ENCODE results near the gene GXYLT2. TPM values are rescaled to one million over a fixed set of nuclear protein-coding genes. Genes with fewer than 3 reads are reported as not detected.

GXYLT2 gene
- total and polyA plus RNA-seq, 2 donors (not counting 1 experiment from before 2014, with no cell fraction given), result 6.6 to 25.9 TPM

- no peak overlapping the region for H3K4me2 ChIP-seq (ENCODE audit: extremely low read depth, insufficient read depth, low read length)
- H3K4me3 ChIP-seq (replicated peaks in 1 of 4; ENCODE audit: control extremely low read depth in 1 of 4, insufficient read depth in 1 of 4, low read depth in 3 of 4, low read length in 4 of 4), result no peak overlapping the region
- no peaks in the 10 kb centered on the region for H3K79me2 ChIP-seq (ENCODE audit: control insufficient read depth, insufficient read depth, low read length)
- H3K4me1 ChIP-seq (ENCODE audit: control insufficient read depth, extremely low read depth, insufficient read depth, low read length), result no peaks in the 10 kb centered on the region
- H3K27ac ChIP-seq (ENCODE audit: insufficient read depth, low read length), result no peak overlapping the region
- H3K36me3 ChIP-seq (ENCODE audit: control insufficient read depth, insufficient read depth, low read length), result no peaks in the 10 kb centered on the region
- TF ChIP-seq CTCF (conservative IDR thresholded peaks at IDR 0.05 in 1 of 2, IDR thresholded peaks at IDR 0.05 in 1 of 2; ENCODE audit: low read depth in 1 of 2, low read length in 2 of 2) (no peak), EZH2 (IDR thresholded peaks at IDR 0.05; ENCODE audit: low read length, missing control alignments) (no peak)
- H3K9me3 ChIP-seq (ENCODE audit: control insufficient read depth, insufficient read depth, low read depth, low read length), result no peaks in the 10 kb centered on the region
- H3K9ac ChIP-seq (ENCODE audit: insufficient read depth, low read length), result no peak overlapping the region
- no peaks in the 10 kb centered on the region for H3K27me3 ChIP-seq (ENCODE audit: control insufficient read depth, insufficient read depth, low read length)
- DNase-seq (ENCODE audit: low read depth in 2 of 2), result no peak
- H4K20me1 ChIP-seq (ENCODE audit: control insufficient read depth, extremely low read depth, insufficient read depth, low read length), result no peaks in the 10 kb centered on the region
- H2AFZ ChIP-seq (ENCODE audit: low read length), result no peak overlapping the region
Observed at GRCh38 chr3:72968266-72968664, 80.4 kb downstream of the GXYLT2 start.

- Histone ChIP-seq H3K4me3 (replicated peaks in 1 of 4; ENCODE audit: control extremely low read depth in 1 of 4, insufficient read depth in 1 of 4, low read depth in 3 of 4, low read length in 4 of 4) (no peak overlapping the region), H3K27ac (ENCODE audit: insufficient read depth, low read length) (no peak overlapping the region), H3K27me3 (ENCODE audit: control insufficient read depth, insufficient read depth, low read length) (no peaks in the 10 kb centered on the region), H3K36me3 (ENCODE audit: control insufficient read depth, insufficient read depth, low read length) (no peaks in the 10 kb centered on the region), H4K20me1 (ENCODE audit: control insufficient read depth, extremely low read depth, insufficient read depth, low read length) (no peaks in the 10 kb centered on the region), H3K9me3 (ENCODE audit: control insufficient read depth, insufficient read depth, low read depth, low read length) (no peaks in the 10 kb centered on the region), H2AFZ (ENCODE audit: low read length) (no peak overlapping the region), H3K79me2 (ENCODE audit: control insufficient read depth, insufficient read depth, low read length) (no peaks in the 10 kb centered on the region), H3K4me1 (ENCODE audit: control insufficient read depth, extremely low read depth, insufficient read depth, low read length) (no peaks in the 10 kb centered on the region), H3K9ac (ENCODE audit: insufficient read depth, low read length) (no peak overlapping the region), H3K4me2 (ENCODE audit: extremely low read depth, insufficient read depth, low read length) (no peak overlapping the region)
- no peak for TF ChIP-seq CTCF (conservative IDR thresholded peaks at IDR 0.05 in 1 of 2, IDR thresholded peaks at IDR 0.05 in 1 of 2; ENCODE audit: low read depth in 1 of 2, low read length in 2 of 2)
- TF ChIP-seq EZH2 (IDR thresholded peaks at IDR 0.05; ENCODE audit: low read length, missing control alignments), result no peak
- peak; percentile 27 to 35 for DNase-seq (ENCODE audit: low read depth in 2 of 2)
Observed at GRCh38 chr3:72969766-72970165, 81.9 kb downstream of the GXYLT2 start.

DNA sequence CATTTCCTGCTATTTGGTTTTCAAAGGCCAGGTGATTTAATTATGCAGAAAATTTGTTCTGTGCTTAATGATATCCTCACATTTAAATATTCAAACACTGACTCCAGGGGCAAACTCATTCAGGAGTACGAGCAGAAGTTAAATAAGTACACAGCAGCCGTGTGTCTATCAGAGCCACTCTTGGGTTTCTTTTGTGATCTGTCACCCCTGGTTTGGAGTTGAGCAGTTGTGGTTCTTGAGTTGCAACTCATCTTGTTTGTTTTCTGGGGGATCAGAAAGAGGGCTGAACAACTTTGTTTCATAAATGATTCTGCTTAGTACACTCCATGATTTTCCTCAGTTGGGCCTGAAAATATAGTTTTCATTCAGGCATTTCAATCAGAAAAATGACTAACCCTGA lies 83.1 kb downstream of the GXYLT2 start:
- H3K4me3 ChIP-seq (replicated peaks in 1 of 4; ENCODE audit: control extremely low read depth in 1 of 4, insufficient read depth in 1 of 4, low read depth in 3 of 4, low read length in 4 of 4), result no peak overlapping the region
- no peaks in the 10 kb centered on the region for H3K4me1 ChIP-seq (ENCODE audit: control insufficient read depth, extremely low read depth, insufficient read depth, low read length)
- H3K36me3 ChIP-seq (ENCODE audit: control insufficient read depth, insufficient read depth, low read length), result no peaks in the 10 kb centered on the region
- H3K27me3 ChIP-seq (ENCODE audit: control insufficient read depth, insufficient read depth, low read length), result no peaks in the 10 kb centered on the region
- no peak overlapping the region for H3K27ac ChIP-seq (ENCODE audit: insufficient read depth, low read length)
- H3K4me2 ChIP-seq (ENCODE audit: extremely low read depth, insufficient read depth, low read length), result no peak overlapping the region
- no peak overlapping the region for H2AFZ ChIP-seq (ENCODE audit: low read length)
- no peak overlapping the region for H3K9ac ChIP-seq (ENCODE audit: insufficient read depth, low read length)
- no peak for TF ChIP-seq CTCF (conservative IDR thresholded peaks at IDR 0.05 in 1 of 2, IDR thresholded peaks at IDR 0.05 in 1 of 2; ENCODE audit: low read depth in 1 of 2, low read length in 2 of 2)
- DNase-seq (ENCODE audit: low read depth in 2 of 2), result no peak
- no peaks in the 10 kb centered on the region for H3K79me2 ChIP-seq (ENCODE audit: control insufficient read depth, insufficient read depth, low read length)
- H3K9me3 ChIP-seq (ENCODE audit: control insufficient read depth, insufficient read depth, low read depth, low read length), result no peaks in the 10 kb centered on the region
- no peaks in the 10 kb centered on the region for H4K20me1 ChIP-seq (ENCODE audit: control insufficient read depth, extremely low read depth, insufficient read depth, low read length)
